CD4-positive, alpha-beta T cell treated with Interleukin-15 for 4 hours (primary cell): ENCODE results near the gene CBY1.

Experiments used
- DNase-seq: peaks from one replicate; pipeline ENCODE4 v3.0.0-alpha.2; 2020; ENCODE audit warnings: low spot score

Gene CBY1

GRCh38 chr22:38700789-38701628, 44.6 kb downstream of the CBY1 start, which contains the start of gene JOSD1:
TSS of gene JOSD1 (minus strand) at chr22:38700943. CDS start at chr22:38699987, 956 bp downstream.
- DNase-seq, result peak; percentile 97

- no peak for DNase-seq
Observed at GRCh38 chr22:38704654-38705234, 48.3 kb downstream of the CBY1 start.

- peak; percentile 100 for DNase-seq
Observed at GRCh38 chr22:38705235-38706100, 49.0 kb downstream of the CBY1 start, which contains the start of gene GTPBP1. TSS of gene GTPBP1 (plus strand) at chr22:38705944. CDS start at chr22:38705956, 12 bp downstream.

- peak; percentile 24 for DNase-seq
Observed at GRCh38 chr22:38706101-38706900, 49.9 kb downstream of the CBY1 start.

GRCh38 chr22:38706901-38707195, 50.4 kb downstream of the CBY1 start:
- no peak for DNase-seq

GRCh38 chr22:38707346-38707745, 50.9 kb downstream of the CBY1 start:
- DNase-seq, result no peak

GRCh38 chr22:38707984-38708383, 51.5 kb downstream of the CBY1 start:
- DNase-seq, result no peak

GRCh38 chr22:38709306-38709705, 52.9 kb downstream of the CBY1 start:
- DNase-seq, result no peak

- DNase-seq, result no peak
Observed at GRCh38 chr22:38710351-38710750, 53.9 kb downstream of the CBY1 start.

GRCh38 chr22:38710866-38711265, 54.4 kb downstream of the CBY1 start:
- DNase-seq, result no peak

GRCh38 chr22:38712486-38713207, 56.2 kb downstream of the CBY1 start:
- DNase-seq, result no peak

- DNase-seq, result no peak
Observed at GRCh38 chr22:38713921-38714320, 57.5 kb downstream of the CBY1 start.

GRCh38 chr22:38715176-38715764, 58.8 kb downstream of the CBY1 start:
- no peak for DNase-seq

- no peak for DNase-seq
Observed at GRCh38 chr22:38715852-38716251, 59.4 kb downstream of the CBY1 start.

GRCh38 chr22:38716271-38716670, 59.8 kb downstream of the CBY1 start:
- no peak for DNase-seq

- no peak for DNase-seq
Observed at GRCh38 chr22:38716826-38717225, 60.4 kb downstream of the CBY1 start.

- DNase-seq, result no peak
Observed at GRCh38 chr22:38717244-38717643, 60.8 kb downstream of the CBY1 start.

- DNase-seq, result no peak
Observed at GRCh38 chr22:38718414-38718813, 62.0 kb downstream of the CBY1 start.

GRCh38 chr22:38719196-38719595, 62.8 kb downstream of the CBY1 start:
- no peak for DNase-seq

- DNase-seq, result no peak
Observed at GRCh38 chr22:38720350-38720749, 63.9 kb downstream of the CBY1 start.

- DNase-seq, result no peak
Observed at GRCh38 chr22:38721551-38721950, 65.1 kb downstream of the CBY1 start.
